HepG2 (cell line): ENCODE results near the gene LYZ. TPM values are rescaled to one million over a fixed set of nuclear protein-coding genes. Genes with fewer than 3 reads are reported as not detected.
A peak's percentile ranks its signal among the peaks of the same experiment; 100 is the strongest.

Experiments
- CREB1 ChIP-seq, 2 experiments: fragments of 450-650 bp in 1 of 2; IDR thresholded peaks; 2 replicates each; pipeline ENCODE4 v1.6.1; 2016 to 2017; ENCODE audit warnings: control low read depth in 1 of 2, mild to moderate bottlenecking in 1 of 2, missing compliant biosample characterization in 1 of 2, missing genetic modification characterization in 1 of 2
- DPF2 ChIP-seq: sonication (generic); formaldehyde crosslinking; IDR thresholded peaks from 2 replicates; pipeline ENCODE4 v1.4.0; 2020; ENCODE audit warnings: mild to moderate bottlenecking, low read depth, missing genetic modification reagents, borderline replicate concordance
- ETV5 ChIP-seq: IDR thresholded peaks from 2 replicates; pipeline ENCODE4 v1.6.1; 2018; ENCODE audit warnings: missing biosample characterization, missing genetic modification reagents, inconsistent platforms, borderline replicate concordance
- GFI1 ChIP-seq: sonication (generic); formaldehyde crosslinking; IDR thresholded peaks from 2 replicates; pipeline ENCODE4 v1.5.0; 2020; ENCODE audit warnings: missing genetic modification reagents, mild to moderate bottlenecking, borderline replicate concordance
- GLMP ChIP-seq: sonication (generic); formaldehyde crosslinking; IDR thresholded peaks from 2 replicates; pipeline ENCODE4 v1.9.0; 2021; ENCODE audit warnings: missing genetic modification reagents, mild to moderate bottlenecking, borderline replicate concordance
- HNF4A ChIP-seq: sonication (generic); formaldehyde crosslinking; IDR thresholded peaks from 2 replicates; pipeline ENCODE4 v1.4.0; 2020; ENCODE audit warnings: missing genetic modification reagents
- HOXA7 ChIP-seq: sonication (generic); formaldehyde crosslinking; IDR thresholded peaks from 2 replicates; pipeline ENCODE4 v1.8.1; 2022; ENCODE audit warnings: mild to moderate bottlenecking, missing genetic modification reagents, moderate library complexity
- JUN ChIP-seq: sonication (generic); formaldehyde crosslinking; IDR thresholded peaks from 2 replicates; pipeline ENCODE4 v1.4.0; 2020; ENCODE audit warnings: mild to moderate bottlenecking, missing genetic modification reagents
- KMT2A ChIP-seq: sonication (generic); formaldehyde crosslinking; IDR thresholded peaks from 2 replicates; pipeline ENCODE4 v1.4.0; 2020; ENCODE audit warnings: missing genetic modification reagents
- MEF2D ChIP-seq: sonication (generic); formaldehyde crosslinking; IDR thresholded peaks from 2 replicates; pipeline ENCODE4 v1.5.1; 2020; ENCODE audit warnings: mild to moderate bottlenecking, missing genetic modification reagents
- NBN ChIP-seq: fragments of 450-650 bp; conservative IDR thresholded peaks from 2 replicates; pipeline ENCODE4 v1.6.1; 2017
- SNAPC5 ChIP-seq: sonication (generic); formaldehyde crosslinking; IDR thresholded peaks from 2 replicates; pipeline ENCODE4 v1.8.1; 2023; ENCODE audit warnings: mild to moderate bottlenecking, missing genetic modification reagents, borderline replicate concordance
- THYN1 ChIP-seq: sonication (generic); formaldehyde crosslinking; IDR thresholded peaks from 2 replicates; pipeline ENCODE4 v1.8.1; 2023; ENCODE audit warnings: low read depth, mild to moderate bottlenecking, moderate library complexity, missing genetic modification reagents, borderline replicate concordance
- ZHX1 ChIP-seq: sonication (generic); formaldehyde crosslinking; IDR thresholded peaks from 2 replicates; pipeline ENCODE4 v1.8.1; 2022; ENCODE audit warnings: low read depth, mild to moderate bottlenecking, missing genetic modification reagents
- ZNF10 ChIP-seq: sonication (generic); formaldehyde crosslinking; IDR thresholded peaks from 2 replicates; pipeline ENCODE4 v1.4.0; 2020; ENCODE audit warnings: mild to moderate bottlenecking, low read depth, missing genetic modification reagents, borderline replicate concordance
- ZNF280B ChIP-seq: sonication (generic); formaldehyde crosslinking; IDR thresholded peaks from 2 replicates; pipeline ENCODE4 v1.5.0; 2020; ENCODE audit warnings: missing genetic modification reagents, mild to moderate bottlenecking, borderline replicate concordance
- ZNF362 ChIP-seq: sonication (generic); formaldehyde crosslinking; IDR thresholded peaks from 2 replicates; pipeline ENCODE4 v1.4.0; 2020; ENCODE audit warnings: missing genetic modification reagents, mild to moderate bottlenecking, borderline replicate concordance
- ZNF746 ChIP-seq: sonication (generic); formaldehyde crosslinking; IDR thresholded peaks from 2 replicates; pipeline ENCODE4 v1.8.0; 2022; ENCODE audit warnings: mild to moderate bottlenecking, missing genetic modification reagents
- ZNF761 ChIP-seq: sonication (generic); formaldehyde crosslinking; conservative IDR thresholded peaks from 2 replicates; pipeline ENCODE4 v1.4.0; 2020; ENCODE audit warnings: mild to moderate bottlenecking, missing genetic modification reagents
- ZSCAN22 ChIP-seq: sonication (generic); formaldehyde crosslinking; IDR thresholded peaks from 2 replicates; pipeline ENCODE4 v1.4.0; 2020; ENCODE audit warnings: mild to moderate bottlenecking, missing genetic modification reagents
- polyA plus RNA-seq, 8 experiments: library from polyadenylated mRNA; depleted of rRNA in 3 of 8; stranded (reverse) in 7 of 8; unstranded in 1 of 8; fragments of >200 nt; fragmentation: Illumina TruSeq in 4 of 8; extraction: Trizol in 4 of 8; gene quantifications; 2 replicates each; pipeline versions ENCODE4 v1.2.1 to v1.2.3, GENCODE V29; 2011 to 2016; ENCODE audit warnings: low read depth in 4 of 8, missing spikeins in 1 of 8, mixed read lengths in 1 of 8; ENCODE audit not compliant: insufficient read depth in 1 of 8
- total RNA-seq, 5 experiments: library from RNA; depleted of rRNA; stranded (reverse); fragments of >200 nt; fragmentation: Illumina TruSeq; extraction: Trizol; gene quantifications; 2 replicates each; pipeline ENCODE4 v1.2.3, GENCODE V29; 2016; ENCODE audit warnings: low read depth in 1 of 5
- TF ChIP-seq, protein P1 (sequence below): sonication (generic); formaldehyde crosslinking; IDR thresholded peaks from 2 replicates; pipeline ENCODE4 v1.8.0; 2022; ENCODE audit warnings: low read depth, missing genetic modification reagents

LYZ gene
- total and polyA plus RNA-seq, 2 of the 13 experiments (the other 11 are each of a cell fraction or from before 2014, with no cell fraction given): 1,788 to 2,054 TPM

GRCh38 chr12:69332815-69333358 lies 15.3 kb upstream of the LYZ start (continued):
- TF ChIP-seq ZHX1 (CRISPR knock-in tag): no peak
- no peak for TF ChIP-seq ZNF761 (CRISPR knock-in tag)
- no peak for TF ChIP-seq THYN1 (CRISPR knock-in tag)
- peak; percentile 78 for TF ChIP-seq GFI1
- TF ChIP-seq ZNF280B (CRISPR knock-in tag): no peak
- TF ChIP-seq HOXA7 (CRISPR knock-in tag): no peak
- TF ChIP-seq, protein P1, sequence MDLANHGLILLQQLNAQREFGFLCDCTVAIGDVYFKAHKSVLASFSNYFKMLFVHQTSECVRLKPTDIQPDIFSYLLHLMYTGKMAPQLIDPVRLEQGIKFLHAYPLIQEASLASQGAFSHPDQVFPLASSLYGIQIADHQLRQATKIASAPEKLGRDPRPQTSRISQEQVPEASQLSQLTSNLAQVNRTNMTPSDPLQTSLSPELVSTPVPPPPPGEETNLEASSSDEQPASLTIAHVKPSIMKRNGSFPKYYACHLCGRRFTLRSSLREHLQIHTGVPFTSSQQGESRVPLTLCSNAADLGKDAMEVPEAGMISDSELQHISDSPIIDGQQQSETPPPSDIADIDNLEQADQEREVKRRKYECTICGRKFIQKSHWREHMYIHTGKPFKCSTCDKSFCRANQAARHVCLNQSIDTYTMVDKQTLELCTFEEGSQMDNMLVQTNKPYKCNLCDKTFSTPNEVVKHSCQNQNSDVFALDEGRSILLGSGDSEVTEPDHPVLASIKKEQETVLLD (CRISPR knock-in tag): no peak
- TF ChIP-seq HNF4A (CRISPR knock-in tag): peak; percentile 85
- TF ChIP-seq ZNF362 (CRISPR knock-in tag): 0 out of 2 replicates have a peak, but pooled peaks have one; percentile 14
- no peak for TF ChIP-seq KMT2A
- 0 out of 2 replicates have a peak, but pooled peaks have one; percentile 4 for TF ChIP-seq ZNF746 (CRISPR knock-in tag)
- no peak for TF ChIP-seq CREB1 (IDR thresholded peaks at IDR 0.05)
- peak; percentile 69 for TF ChIP-seq CREB1 (CRISPR knock-in tag; IDR thresholded peaks at IDR 0.05)
- TF ChIP-seq JUN (CRISPR knock-in tag): peak; percentile 96
- TF ChIP-seq MEF2D (CRISPR knock-in tag): peak; percentile 68; the same call in 1 of the 2 replicates
- TF ChIP-seq DPF2: peak; percentile 60; the same call in 1 of the 2 replicates
- peak; percentile 76; the same call in 1 of the 2 replicates for TF ChIP-seq SNAPC5 (CRISPR knock-in tag)
- no peak for TF ChIP-seq NBN
- no peak for TF ChIP-seq ZSCAN22
- no peak for TF ChIP-seq GLMP (CRISPR knock-in tag)
- TF ChIP-seq ZNF10 (CRISPR knock-in tag): no peak
- TF ChIP-seq ETV5 (CRISPR knock-in tag): peak; percentile 78
